SK-N-DZ (cell line): ENCODE results near the gene CDK6.
"Not testable (repeated sequence)": the region's sequence is repeated elsewhere in the genome, so short reads cannot be mapped to it uniquely, and the experiment has no call there.

ENCODE experiments used
- DNase-seq: peaks from one replicate; pipeline ENCODE4 v3.0.0-alpha.2; 2015; ENCODE audit warnings: low spot score

Gene CDK6

DNA sequence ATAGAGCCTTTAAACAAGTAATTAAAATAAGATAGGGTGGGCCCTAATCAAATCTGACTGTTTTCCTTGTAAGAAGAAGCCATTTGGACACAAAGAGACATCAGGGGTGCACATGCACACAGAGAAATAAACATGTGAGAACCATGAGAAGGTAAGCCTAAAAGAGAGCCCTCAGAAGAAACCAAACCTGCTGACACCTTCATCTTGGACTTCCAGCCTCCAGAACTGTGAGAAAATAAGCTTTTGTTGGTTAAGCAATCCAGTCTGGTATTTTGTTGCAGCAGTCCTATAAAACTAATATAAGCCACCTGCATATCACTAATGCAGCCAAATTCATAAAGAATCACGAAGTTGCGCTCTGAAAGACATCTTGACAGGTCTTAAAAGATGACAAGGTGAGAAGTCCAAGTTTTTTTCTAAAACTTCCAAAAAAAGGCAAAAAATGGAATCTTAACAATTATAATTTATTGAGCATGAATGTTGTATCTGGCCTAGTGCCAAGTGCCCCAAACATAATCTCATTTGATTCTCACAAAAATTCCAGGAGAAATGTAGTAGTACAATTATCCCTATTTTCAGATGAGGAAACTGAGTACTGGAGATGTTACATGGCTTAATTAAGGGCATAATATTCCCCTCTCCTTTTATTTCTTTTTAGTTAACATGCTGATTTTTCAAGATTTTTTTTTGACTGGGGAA lies 211.9 kb downstream of the CDK6 start:
- DNase-seq = no peak

DNA sequence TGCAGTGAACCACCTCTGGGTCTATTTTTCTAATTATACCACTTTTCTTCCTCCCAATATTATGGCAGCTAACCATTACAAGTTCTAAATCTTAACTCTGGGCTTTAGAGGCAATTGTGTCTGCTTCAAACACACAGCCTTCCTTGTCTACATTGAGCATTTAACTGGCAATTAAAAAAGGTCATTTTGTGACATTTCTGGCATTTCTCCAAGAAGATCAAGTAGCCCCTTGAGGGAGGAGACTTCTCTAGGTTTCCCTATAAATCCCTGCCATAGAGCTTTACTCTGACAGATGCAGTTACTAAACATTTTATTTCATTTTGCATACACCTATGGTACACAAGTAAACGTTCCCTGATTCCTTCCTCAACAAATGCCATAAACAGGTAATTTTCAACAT lies 212.8 kb downstream of the CDK6 start:
- no peak for DNase-seq

DNA sequence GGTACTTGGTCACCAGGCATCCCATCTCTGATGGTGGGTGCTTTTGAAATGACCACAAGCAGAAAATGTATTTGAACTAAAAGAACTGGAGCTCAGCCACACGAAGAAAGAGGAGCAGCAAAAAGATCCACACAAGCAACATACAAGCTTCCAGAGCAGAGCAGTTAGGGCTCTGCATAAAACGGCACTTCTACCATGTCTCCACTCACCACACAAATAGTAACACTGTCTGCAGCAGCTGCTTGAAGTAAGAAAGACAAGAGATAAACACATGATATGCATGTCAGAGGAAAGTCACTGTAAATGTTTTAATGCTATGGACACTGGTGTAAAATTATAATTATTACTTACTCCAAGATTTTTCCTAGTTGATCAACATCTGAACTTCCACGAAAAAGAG lies 213.7 kb downstream of the CDK6 start:
- no peak for DNase-seq

DNA sequence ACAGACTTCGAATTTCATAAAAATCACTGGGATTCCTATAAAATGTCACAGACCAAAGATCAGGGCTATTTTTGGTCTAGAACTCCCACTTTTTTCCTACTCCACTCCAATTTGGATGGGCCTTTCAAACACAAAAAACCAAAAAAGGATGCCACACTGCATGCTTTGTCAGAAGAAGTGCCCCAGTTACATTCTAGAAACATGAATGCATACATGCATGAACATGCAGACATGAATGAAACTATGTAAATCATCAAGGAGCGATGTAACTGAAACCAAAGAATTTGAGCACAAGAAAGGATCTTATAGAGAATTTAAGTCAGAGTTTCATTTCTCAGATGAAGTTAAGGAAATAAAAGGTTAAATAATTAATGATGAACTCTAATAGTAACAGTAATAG lies 214.3 kb downstream of the CDK6 start:
- DNase-seq = no peak

DNA sequence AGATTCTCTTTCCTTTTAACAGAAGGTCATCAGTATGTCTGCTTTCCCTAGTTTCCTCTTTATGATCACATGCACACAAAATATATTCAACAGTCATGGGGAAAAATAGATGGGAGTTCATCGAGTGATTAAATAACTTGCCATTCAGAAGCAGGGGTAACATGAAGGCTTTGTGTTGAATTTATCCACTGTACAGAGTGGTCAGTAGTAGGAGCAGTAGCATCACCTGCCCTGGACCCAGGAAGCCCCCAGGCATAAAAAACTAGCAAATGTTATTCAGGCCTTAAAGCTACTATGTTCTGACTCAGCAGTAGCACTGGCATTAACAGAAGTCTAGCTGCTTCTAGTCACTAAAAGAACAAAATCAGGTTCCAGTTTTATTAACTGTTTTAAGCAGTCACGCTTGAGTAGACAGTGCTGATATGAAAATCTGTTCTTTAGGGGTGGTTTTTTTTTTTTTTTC lies 214.8 kb downstream of the CDK6 start:
- no peak for DNase-seq

DNA sequence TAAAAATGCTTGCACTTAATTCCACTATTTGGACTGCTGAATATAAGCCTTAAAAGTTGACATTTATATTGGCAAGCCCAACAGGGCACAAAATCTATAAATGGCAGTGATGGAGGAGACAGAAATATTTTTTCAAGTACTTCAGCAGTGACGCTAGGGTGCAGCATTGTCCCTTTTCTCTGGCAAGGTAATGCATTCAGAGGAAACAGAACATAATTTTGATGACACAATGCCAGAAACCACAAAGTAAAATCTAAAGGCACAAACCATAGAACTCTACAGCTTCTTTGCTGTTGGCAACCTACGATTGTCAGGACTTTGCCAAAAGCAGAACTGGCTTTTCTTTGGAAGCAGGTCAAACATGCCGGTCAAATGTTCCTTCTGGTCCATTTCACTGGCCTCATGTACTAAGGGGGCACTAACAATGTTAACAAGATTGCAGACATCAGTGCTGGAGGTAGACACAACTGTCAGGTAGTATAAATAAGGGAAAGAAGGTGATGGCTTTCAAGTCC lies 215.3 kb downstream of the CDK6 start:
- peak; percentile 72 for DNase-seq

DNA sequence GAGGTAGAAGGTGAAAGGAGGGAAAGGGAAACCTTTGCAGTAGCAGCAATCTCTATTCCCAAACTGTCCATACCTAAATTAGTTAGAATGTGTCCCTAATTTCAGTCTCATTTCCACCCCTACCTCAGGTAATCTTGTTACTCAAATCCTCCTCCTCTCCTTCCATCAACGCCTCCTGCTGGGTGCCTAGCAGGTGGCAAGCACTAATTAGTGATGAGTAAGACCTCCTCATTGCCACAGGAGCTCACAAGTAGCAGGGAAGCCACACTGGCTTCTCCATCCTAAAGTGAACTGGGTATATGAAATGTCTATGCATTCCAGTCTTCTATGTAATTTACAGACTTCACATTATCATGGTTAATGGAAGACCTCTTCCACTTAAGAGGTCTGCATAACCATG lies 220.5 kb downstream of the CDK6 start:
- no peak for DNase-seq

DNA sequence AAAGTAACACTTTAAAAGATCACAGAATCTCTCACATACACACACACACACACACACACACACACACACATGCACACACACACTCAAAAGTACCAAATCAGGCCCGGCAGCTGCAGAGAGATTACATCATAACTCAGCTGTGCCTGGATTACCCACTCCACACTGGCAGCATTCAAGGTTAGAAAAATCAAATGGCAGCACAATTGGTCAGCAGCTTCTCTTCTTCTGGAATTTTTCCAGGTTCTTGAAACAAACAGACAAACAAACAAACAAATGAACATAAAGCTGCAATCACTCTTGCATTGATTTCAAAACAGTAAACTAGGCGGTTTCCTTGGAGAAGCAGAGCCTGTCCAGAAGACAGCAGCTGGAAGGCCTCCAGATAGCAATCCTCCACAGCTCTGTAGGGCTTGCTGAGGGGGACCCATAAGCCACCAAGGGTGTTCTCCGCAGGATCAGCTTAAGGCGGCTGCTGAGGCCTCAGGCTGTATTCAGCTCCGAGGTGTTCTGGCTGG lies 221.7 kb downstream of the CDK6 start:
- no peak for DNase-seq

DNA sequence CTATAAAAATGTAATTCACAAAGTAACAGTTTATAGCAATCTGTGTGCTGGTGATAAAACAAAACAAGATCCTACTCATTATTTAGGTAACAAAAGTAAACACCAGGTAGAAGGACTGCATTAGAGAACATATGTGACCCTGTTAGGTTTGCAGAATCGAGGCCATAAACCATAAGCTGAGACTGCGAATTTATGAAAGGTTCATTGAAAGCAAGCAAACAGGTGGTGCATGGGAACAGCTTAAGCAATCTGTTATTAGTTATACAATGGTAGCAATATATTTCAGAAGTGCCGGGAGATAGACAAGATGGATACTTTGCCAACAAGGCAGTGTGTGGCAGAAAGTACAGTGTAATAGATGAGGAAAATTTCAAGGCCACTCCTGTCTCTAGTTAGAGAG lies 222.7 kb downstream of the CDK6 start:
- no peak for DNase-seq

DNA sequence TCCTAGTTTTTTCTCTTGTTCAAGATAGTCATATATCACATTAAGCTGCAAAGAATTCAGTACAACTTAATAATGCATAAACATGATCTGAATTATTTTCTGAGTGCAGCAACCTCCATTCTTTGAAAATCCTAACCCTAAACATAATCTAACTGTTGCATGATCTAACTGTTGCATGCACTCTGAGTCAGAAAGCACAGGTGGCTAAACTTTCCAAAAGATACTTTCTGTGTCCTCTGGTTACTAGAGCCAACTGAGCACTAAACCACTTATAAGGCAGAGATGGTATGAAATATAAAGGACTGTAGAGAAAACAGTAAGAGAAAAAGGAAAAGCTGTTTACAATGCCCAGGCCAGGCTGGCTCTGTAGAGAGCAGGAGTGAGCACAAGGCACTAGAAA lies 223.2 kb downstream of the CDK6 start:
- DNase-seq = no peak

DNA sequence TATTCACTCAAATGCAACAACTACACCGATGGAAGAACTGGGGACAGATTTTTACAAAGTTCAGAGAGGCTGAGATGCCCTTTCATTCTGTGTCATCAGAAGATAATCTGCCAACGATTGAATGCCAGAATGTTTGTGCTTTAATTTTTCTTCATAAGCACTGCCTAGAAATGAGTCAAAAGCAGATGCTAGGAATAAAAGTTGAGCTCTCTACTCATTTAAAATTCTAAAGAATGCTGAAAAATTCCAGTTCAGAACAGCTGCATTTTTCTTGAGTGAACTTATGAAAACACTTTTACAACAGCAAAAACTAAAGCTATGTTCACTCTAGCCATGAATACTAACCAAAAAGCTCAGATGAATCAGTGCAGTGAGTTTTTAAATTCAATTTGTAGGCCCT lies 223.9 kb downstream of the CDK6 start:
- no peak for DNase-seq

DNA sequence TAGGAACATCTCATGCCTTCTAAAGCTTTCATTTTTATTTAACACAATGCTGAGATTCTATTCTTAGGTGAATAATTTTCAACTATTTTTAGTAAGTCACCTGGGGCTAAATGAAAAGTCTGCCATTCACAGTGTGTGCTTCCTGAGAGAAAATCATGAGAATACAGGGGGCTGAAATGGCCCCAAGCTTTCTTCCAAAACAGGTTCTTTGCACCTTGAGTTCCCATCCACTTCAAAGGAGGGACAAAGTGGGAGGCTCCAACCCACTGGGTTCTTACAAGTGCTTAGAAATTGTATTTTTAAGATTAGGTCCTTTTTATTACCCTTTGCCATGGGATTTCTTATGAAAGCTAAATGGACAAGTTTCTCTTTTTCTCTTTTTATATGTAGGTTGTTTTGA lies 224.6 kb downstream of the CDK6 start:
- no peak for DNase-seq

DNA sequence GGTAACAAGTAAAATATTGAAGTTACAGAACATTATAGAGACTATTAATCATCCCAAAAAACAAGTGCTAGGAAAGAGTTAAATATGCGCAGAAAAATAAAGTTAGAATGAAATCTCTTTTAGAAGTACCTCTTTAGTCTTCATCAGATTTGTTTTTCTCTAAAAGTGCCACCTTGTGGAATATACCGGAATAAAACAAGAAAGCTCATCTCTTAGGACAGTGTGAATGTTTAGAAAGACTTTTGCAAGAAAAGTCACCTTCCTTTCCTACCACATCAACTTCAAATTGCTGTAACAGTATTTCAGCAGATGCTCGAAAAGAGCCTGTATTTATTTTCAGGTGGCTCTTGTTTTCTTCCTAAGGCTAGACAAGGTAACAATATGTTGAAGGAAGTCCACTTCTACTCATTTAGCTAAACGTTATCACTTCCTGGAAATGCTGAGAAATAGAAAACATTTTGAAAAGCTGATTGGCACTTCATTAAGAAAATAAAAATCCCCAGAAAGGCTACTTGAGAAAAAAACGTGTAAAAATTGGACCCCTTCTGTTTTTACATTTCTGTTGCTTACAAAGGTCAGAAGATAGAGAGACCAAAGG lies 226.4 kb downstream of the CDK6 start:
- no peak for DNase-seq

DNA sequence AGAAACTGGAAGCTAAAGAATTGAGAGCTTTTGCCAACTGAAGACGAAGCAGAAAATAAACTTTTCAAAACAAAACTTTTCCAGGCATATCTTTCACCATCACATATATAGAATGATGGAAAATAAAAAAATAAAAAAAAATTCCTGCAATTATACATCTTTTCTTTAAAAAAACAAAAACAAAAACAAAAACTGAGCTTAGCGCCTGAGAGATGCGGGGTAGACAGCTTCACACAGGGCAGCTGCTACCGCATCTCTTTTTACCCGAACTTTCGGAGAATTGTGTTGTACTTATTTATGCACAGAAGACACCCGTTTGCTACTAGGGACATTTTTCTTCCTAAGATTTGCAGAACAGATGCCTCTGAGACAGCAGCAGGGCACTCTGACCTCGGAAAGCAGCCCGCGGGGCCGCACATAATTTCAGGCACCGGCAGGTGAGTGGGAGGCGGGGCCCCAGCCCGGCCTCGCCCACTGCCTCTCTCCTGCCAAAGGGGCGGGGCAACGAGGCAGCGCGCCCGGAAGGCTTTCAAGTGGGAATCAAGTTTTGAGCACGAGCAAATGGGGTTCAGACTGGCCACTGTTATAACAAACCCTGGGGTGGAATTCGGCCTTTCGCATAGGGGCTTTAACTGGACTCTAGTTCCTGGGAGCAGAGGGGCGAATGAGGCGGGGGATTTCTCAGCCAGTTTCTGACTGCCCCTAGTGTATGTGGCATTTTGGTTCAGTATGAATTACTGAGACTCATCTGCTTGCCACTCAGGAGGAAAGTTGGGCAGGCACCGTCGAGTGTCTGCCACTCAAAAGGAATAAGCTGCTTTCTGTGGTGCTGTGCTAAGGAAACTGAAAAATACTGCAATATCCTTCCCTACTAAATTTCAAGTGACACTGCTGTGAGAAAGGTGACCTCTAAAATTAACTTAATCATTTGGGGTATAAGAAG lies 227.7 kb downstream of the CDK6 start:
- no peak for DNase-seq

DNA sequence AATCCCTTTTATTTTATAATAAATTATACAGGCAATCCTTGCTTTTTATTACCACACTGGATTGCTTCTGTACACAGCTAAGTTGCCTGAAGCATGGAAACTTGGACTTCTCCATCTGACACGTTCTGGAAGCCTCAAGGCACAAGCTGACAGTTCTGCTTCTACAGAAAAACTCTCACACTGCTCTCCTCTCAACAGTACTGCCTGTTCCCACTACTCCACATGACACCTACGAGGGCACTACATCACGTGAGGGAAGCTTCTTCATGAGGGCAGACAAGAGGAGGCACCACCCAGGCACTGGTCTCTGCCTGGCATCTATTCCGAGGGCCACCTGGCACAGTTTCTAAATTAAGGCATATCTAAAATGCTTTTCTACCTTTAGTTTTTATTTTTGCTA lies 229.4 kb downstream of the CDK6 start:
- no peak for DNase-seq

DNA sequence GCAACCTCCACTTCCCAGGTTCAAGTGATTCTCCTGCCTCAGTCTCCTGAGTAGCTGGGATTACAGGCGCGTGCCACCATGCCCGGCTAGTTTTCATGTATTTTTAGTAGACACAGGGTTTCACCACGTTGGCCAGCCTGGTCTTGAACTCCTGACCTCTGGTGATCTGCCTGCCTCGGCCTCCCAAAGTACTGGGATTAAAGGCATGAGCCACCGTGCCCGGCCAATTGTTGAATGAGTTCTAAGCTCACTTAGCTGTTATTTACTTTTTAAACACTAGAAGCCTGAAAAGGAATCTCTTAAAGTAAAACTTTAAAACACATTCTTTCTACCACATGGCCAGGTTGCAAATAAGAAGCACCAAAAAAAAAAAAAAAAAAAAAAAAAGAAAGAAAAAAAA lies 231.9 kb downstream of the CDK6 start:
- DNase-seq = not testable (repeated sequence)

DNA sequence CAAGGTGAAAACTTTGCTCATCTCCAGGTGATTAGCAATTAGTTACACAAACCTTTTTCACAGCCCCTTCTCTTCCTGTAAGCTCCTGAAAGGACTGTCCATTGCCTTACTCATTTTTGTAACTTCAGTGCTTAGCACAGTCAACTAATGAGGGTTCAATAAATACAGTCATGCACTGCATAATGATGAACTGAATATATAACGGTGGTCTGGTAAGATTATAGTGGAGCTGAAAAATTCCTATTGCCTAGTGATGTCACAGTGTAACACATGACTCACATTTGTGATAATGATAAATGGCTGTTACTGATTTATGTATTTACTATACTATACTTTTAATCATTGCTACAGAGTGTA lies 233.3 kb downstream of the CDK6 start:
- no peak for DNase-seq

DNA sequence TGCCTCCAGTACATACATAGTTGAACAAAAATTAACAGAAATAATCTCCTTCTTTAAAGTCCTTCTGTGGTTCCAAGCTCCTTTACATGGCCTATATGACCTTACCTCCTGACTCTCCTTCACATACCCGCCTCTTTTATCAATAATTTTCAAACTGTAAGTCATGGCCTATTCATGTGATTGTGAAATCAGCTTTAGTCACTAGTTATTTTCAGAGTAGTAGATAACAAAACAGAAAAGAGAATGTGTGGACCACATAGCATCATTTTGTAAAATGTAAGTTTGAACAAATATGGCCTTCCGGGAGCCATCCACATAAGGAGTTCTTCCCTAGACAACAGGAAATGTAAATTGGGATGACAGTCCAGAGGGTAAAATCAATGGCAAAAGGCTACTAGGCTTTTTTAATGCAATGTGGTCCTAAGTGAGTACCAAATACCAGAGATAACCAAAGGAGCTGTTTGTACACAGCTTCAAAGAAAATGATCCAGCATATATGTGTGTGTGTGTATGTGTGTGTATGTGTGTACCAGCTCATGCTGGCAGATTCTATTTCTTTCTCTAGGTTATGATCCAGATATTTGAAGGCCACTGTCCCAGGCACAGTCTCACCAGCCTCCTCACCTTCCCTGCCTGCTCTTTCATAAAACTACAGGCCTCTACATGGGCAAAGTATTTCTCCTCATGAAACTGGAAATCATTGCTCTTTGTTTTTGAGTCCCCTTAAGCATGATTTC lies 233.9 kb downstream of the CDK6 start:
- no peak for DNase-seq

DNA sequence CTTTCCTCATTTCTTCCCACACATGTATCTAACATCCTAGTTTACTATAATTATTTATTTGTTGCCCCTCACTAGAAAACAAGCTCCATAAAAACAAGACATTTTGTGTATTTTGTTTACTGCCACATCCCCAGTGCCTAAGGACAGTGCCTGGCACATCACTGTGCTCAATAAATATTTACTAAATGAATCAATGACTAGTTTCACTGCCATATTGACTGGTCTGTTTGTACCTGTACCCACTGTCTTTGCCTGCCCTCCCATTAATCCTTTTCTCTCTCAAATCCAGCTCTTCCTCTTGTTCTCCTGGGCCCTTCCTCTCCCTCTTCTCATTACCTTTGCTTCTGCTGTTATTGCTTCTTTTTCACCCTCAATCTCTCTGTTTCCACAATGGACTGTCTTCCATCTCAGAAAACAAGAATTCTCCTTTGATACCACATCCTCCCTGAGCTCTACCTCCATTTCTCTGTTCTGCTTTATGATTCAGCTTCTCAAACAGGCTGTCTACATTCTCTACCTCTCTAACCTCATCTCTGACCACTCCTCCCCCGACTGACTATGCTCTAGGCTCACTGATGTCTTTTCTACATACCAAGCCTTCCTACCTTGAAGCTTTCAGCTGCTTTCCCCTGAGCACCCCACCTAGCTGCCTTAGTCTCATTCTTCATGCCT lies 237.9 kb downstream of the CDK6 start:
- no peak for DNase-seq

DNA sequence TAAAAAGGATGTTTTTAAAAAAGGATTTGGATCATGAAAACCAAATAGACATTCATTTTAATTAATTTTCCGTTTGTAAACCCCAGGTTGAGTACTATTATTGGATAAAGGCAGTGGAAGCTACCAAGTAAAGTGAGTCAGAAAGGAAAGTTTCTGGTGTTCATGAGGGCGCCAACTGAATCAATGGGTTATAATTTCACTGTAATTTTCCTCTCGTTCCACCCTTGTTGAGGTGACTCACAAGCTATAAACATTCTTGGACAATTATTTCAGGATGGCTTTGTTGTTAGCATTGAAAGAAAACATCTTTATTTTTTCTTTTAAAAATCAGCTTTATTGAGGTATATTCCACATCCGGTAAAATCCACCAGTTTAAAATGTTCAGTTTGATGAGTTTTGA lies 241.1 kb downstream of the CDK6 start:
- no peak for DNase-seq

DNA sequence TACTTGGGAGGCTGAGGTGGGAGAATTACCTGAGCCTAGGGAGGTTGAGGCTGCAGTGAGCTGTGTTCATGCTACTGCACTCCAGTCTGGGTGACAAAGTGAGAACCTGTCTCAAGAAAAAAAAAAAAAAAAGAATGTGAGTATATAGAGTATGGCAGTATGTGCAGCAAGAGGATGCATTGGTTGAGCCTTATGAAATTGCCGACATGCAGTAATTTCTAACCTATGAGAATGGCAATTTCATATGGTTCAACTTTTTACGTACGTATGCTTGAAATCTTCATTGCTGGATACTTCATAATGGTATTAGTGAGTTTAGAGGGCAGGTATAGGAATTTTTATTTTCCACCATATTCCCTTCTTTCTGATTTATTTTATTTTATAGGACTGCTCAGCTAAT lies 241.6 kb downstream of the CDK6 start:
- no peak for DNase-seq
